ENCODE results near the gene FAM163B.

Gene FAM163B

GRCh38 chr9:133609311-133610098 is at the start of gene FAM163B:
Gene FAM163B, minus strand, starts transcription at chr9:133609389. Its CDS starts 29,166 bp downstream, at chr9:133580223.
- DNase-seq (ENCODE audit: low read depth) = peak; percentile 15
- no peak for TF ChIP-seq CTCF (conservative IDR thresholded peaks at IDR 0.05; ENCODE audit: control insufficient read depth, insufficient read depth, low read depth, low read length)
- no peak within 1 kb of the TSS for H3K4me3 ChIP-seq (ENCODE audit: control insufficient read depth, low read depth, low read length)

- DNase-seq (ENCODE audit: low read depth) = peak; percentile 24
- no peak overlapping the region for H3K4me3 ChIP-seq (ENCODE audit: control insufficient read depth, low read depth, low read length)
Observed at GRCh38 chr9:133657120-133657661, 48.0 kb upstream of the FAM163B start.

GRCh38 chr9:133656211-133657119 is 47.3 kb upstream of the FAM163B start:
- no peak for DNase-seq (ENCODE audit: low read depth)
- TF ChIP-seq CTCF (conservative IDR thresholded peaks at IDR 0.05; ENCODE audit: control insufficient read depth, insufficient read depth, low read depth, low read length) = no peak
- no peak overlapping the region for H3K4me3 ChIP-seq (ENCODE audit: control insufficient read depth, low read depth, low read length)

More at GRCh38 chr9:133657120-133657661, 48.0 kb upstream of the FAM163B start:
- TF ChIP-seq CTCF (conservative IDR thresholded peaks at IDR 0.05; ENCODE audit: control insufficient read depth, insufficient read depth, low read depth, low read length) = no peak

- H3K4me3 ChIP-seq (ENCODE audit: control insufficient read depth, low read depth, low read length) = no peak overlapping the region
- DNase-seq (ENCODE audit: low read depth) = no peak
- TF ChIP-seq CTCF (conservative IDR thresholded peaks at IDR 0.05; ENCODE audit: control insufficient read depth, insufficient read depth, low read depth, low read length) = no peak
Observed at GRCh38 chr9:133655701-133656100, 46.5 kb upstream of the FAM163B start.

GRCh38 chr9:133654736-133655657 is 45.8 kb upstream of the FAM163B start:
- DNase-seq (ENCODE audit: low read depth) = no peak
- no peak for TF ChIP-seq CTCF (conservative IDR thresholded peaks at IDR 0.05; ENCODE audit: control insufficient read depth, insufficient read depth, low read depth, low read length)
- H3K4me3 ChIP-seq (ENCODE audit: control insufficient read depth, low read depth, low read length) = no peak overlapping the region

- H3K4me3 ChIP-seq (ENCODE audit: control insufficient read depth, low read depth, low read length) = no peak overlapping the region
- no peak for TF ChIP-seq CTCF (conservative IDR thresholded peaks at IDR 0.05; ENCODE audit: control insufficient read depth, insufficient read depth, low read depth, low read length)
- no peak for DNase-seq (ENCODE audit: low read depth)
Observed at GRCh38 chr9:133653638-133654037, 44.4 kb upstream of the FAM163B start.
